HG02798 (cell line): ENCODE measurements around the gene HSPE1.
"Not testable (repeated sequence)": the region's sequence is repeated elsewhere in the genome, so short reads cannot be mapped to it uniquely, and the experiment has no call there.

ENCODE experiments used
- ATAC-seq: cut with Tn5 transposase; IDR thresholded peaks from one replicate; pipeline ENCODE4 v1.9.1; 2021; ENCODE audit warnings: mild to moderate bottlenecking; ENCODE audit not compliant: unreplicated experiment, poor library complexity

The HSPE1 gene

GRCh38 chr2:197499594-197500502 is at the start of gene HSPE1, which contains the start of gene HSPD1:
Gene HSPE1 (plus strand): TSS chr2:197500379. CDS start chr2:197500437, 58 bp downstream.
Gene HSPD1 (minus strand): TSS chr2:197499840. CDS start chr2:197498848, 992 bp downstream.
- ATAC-seq: peak; percentile 85

- ATAC-seq: no peak
Measured at GRCh38 chr2:197450465-197450864, 49.7 kb upstream of the HSPE1 start.

DNA sequence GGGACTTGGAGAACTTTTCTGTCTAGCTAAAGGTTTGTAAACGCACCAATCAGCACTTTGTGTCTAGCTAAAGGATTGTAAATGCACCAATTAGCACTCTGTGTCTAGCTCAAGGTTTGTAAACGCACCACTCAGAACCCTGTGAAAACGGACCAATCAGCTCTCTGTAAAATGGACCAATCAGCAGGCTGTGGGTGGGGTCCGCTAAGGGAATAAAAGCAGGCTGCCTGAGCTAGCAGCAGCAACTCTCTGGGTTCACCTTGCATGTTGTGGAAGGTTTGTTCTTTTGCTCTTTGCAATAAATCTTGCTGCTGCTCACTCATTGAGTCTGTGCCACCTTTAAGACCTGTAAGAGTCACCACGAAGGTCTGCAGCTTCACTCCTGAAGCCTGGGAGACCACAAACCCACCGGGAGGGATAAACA is 49.2 kb upstream of the HSPE1 start:
- not testable (repeated sequence) for ATAC-seq

- ATAC-seq: no peak
Measured at GRCh38 chr2:197452754-197453122, 47.4 kb upstream of the HSPE1 start.

- peak; percentile 94 for ATAC-seq
Measured at GRCh38 chr2:197453123-197453913, 46.9 kb upstream of the HSPE1 start, which contains the start of gene COQ10B. Gene COQ10B (plus strand): TSS chr2:197453552. CDS start chr2:197453561, 9 bp downstream.

- ATAC-seq: peak; percentile 22
Measured at GRCh38 chr2:197453914-197454398, 46.2 kb upstream of the HSPE1 start.

DNA sequence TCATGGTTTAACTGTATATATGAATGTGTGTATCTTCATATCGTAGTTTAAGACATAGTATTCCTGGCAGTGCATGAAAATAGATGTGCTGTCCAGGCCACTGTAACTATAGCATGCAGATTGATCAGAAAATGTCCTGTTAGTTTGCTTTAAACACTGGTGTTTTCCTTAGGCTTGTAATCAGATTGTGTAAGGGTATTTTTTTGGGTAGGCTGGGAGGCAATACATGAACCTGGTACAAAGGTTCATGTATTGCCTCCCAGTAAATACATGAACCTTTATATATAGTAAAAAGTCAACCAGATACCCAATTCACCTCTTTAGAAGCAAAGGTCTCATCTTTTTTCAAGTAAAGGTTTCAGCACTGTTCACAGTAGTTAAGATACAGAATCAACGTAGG is 45.3 kb upstream of the HSPE1 start:
- no peak for ATAC-seq

DNA sequence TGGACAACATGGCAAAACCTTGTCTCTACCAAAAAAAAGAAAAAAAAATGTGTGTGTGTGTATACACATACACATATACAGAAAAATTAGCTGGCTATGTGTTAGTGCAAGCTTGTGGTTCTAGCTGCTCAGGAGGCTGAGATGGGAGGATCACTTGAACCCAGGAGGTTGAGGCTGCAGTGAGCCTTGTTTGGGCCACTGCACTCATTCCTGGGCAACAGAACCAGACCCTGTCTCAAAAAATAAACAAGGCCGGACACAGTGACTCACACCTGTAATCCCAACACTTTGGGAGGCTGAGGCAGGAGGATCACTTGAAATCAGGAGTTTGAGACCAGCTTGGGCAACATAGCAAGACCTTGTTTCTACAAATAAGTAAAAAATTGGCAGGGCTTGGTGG is 44.8 kb upstream of the HSPE1 start:
- no peak for ATAC-seq

GRCh38 chr2:197460649-197461048 is 39.5 kb upstream of the HSPE1 start:
- no peak for ATAC-seq

DNA sequence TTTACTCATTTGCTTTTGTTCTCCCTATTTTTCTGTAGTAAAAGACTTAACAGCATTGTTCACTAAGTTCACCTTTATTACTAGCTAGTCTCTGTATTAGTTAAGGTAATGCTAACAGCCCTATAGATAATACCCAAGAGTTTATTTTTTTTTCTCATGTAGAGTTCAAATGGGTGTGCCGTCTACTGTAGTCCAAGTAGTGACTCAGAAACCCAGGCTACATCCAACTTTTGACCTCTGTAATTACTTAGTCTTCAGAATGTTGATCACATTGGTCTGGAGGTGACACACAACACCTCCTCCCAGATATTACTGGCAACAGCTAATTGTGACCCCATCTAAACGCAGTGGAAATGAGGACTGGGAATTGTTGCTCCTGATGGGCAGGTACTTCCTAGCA is 39.1 kb upstream of the HSPE1 start:
- ATAC-seq: no peak

- no peak for ATAC-seq
Measured at GRCh38 chr2:197464175-197464574, 36.0 kb upstream of the HSPE1 start.

- ATAC-seq: no peak
Measured at GRCh38 chr2:197472166-197472565, 28.0 kb upstream of the HSPE1 start.

DNA sequence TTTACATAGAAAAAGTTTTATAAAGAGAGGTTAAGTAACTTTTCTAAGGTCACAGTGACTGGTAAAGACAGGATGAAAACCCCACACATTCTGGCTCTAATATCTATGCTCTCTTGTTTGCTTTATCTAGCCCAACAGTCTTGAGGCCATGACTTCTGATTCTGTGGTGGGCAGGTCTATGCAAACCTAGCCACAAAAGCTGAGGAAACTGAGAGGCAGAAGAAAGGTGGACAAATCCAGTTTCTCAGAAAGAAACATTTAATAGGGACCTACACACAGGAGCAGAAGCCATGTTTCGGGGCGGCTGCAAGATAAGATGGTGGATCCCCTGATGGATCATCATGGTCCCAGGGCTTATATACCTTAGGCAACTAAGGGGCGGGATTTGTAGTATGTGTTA is 22.4 kb upstream of the HSPE1 start:
- no peak for ATAC-seq

DNA sequence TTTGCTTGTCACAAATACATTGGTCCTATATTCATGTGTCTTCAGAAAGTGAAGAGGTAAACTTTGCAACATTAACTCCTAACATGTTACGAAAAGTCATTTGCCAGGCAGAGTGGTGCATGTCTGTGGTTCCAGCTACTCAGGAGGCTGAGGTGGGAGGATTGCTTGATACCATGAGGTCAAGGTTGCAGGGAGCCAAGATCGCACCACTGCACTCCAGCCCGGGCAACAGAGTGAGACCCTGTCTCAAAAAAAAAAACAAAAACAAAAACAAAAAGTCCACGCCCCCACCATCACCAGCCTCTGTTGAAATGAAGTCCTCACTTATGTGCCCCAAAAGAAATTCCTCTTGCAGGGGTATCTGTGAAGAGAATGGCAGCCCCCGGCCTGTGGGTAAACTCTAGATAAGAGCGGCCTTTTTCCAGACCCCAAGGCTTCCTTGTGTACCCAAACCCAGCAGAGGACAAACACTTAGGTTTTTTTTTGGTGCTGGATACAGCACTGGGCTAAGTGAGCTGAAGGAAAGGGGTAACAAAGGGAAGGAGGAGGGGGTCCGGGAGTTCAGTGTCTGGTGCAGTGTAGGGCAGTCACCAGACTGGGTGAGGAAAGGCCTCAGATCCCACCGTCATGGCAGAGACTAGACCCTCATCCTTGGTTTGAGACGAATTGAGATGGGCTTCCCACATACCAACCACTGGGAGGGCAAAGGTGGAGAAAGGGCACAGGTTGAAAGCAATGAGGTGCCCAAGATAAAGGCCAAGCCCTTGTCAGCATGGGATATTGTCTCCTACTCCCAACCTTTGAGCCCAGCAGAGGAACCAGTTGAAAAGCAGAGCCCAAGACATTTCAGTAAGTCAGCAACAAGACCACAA is 19.8 kb upstream of the HSPE1 start:
- ATAC-seq: no peak

DNA sequence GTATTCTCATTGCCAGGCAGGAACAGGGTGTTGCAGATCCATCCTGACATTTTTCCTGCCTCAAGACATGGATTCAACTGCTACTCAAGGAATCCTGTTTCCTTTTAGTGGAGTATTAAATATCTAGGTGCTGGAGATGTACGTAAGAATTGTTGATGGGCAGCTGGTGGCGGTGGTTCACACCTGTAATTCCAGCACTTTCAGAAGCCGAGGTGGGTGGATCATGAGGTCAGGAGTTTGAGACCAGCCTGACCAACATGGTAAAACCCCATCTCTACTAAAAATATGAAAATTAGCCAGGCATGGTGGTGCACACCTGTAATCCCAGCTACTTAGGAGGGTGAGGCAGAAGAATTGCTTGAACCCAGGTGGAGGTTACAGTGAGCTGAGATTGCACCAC is 15.9 kb upstream of the HSPE1 start:
- ATAC-seq: not testable (repeated sequence)

DNA sequence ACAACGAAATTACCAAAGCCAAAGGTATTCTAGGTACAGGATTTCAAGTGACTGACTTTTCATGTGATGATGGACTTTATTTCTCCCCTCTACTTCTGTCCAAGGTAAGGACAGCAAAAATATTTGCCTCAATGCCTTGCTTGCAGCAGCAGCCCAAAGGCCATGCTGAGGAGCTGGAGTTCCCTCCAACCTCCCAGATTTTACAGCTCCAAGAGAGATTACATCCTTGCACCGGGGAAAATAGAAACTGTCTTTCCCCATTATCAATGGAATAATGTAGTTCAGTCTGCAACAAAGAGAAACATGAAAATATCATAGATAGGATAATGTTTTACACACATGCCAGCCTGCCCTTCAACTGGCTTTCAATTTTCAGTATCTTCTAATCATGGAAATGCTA is 14.0 kb upstream of the HSPE1 start:
- ATAC-seq: no peak

- ATAC-seq: no peak
Measured at GRCh38 chr2:197487385-197487784, 12.8 kb upstream of the HSPE1 start.

DNA sequence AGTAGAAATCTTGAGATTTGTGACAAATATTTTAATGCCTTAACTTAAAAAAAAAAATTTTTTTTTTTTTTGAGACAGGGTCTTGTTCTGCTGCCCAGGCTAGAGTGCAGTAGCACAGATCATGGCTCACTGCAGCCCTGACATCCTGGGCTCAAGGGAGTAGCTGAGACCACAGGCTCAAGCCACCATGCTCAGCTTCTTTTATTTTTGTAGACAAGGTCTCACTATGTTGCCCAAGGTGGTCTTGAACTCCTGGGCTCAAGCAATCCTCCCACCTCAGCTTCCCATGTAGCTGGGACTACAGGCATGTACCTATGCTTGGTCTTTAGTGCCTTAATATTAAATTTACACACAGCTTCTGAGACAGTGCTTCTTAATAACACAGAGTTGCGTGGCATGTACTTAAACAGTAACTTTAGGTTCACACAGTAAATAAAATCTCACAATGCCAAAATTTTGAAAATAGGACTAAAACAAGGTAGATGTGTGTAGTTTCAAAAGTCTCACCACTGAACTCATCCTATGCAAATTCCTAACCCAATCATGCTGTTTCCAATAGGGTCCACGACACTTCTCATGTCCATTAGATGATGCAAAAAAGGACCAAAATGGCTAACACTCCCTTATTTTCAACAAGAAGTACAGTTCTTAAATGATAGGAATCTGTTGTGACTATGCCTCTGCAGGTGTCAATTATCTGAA is 4.6 kb upstream of the HSPE1 start:
- no peak for ATAC-seq

DNA sequence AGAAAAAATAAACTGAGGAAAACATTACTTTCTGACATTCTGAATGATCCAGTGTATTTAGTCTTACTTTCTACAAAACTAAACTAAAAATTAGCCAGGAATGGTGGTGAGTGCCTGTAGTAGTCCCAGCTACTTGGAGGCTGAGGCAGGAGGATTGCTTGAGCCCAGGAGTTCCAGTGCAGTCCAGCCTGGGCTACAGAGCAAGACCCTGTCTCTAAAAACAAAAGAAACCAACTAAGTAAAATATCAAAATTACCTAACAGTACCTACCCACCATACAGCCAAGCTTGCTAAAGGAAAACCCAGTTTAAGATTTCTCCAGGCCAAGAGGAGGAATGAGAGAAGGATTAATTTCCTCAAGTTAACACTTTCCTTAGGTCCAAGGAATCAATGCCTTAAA is 3.5 kb upstream of the HSPE1 start:
- ATAC-seq: no peak
